ENCODE data around the gene USP47. TPM values are rescaled to one million over a fixed set of nuclear protein-coding genes. Genes with fewer than 3 reads are reported as not detected.

Gene USP47
- total RNA-seq, 1 experiment from 2014 or later = 24.2 TPM

GRCh38 chr11:11976481-11977127 lies 134.8 kb downstream of the USP47 start:
- POLR2A ChIA-PET (ENCODE audit: unreplicated experiment) = interaction anchor here (1.3 kb wide), 1 partner anchor 133 kb away, joined by 5 read pairs; no protein-coding TSS in a partner anchor
- Histone ChIP-seq H3K36me3 (ENCODE audit: low read depth) (no peaks in the 10 kb centered on the region), H3K79me2 (ENCODE audit: low read depth) (no peaks in the 10 kb centered on the region), H4K20me1 (ENCODE audit: insufficient read depth) (no peaks in the 10 kb centered on the region), H3K9me2 (ENCODE audit: insufficient read depth) (no peaks in the 10 kb centered on the region), H3K27ac (no peak overlapping the region), H3K27me3 (ENCODE audit: insufficient read depth, low read depth) (no peaks in the 10 kb centered on the region), H3K4me1 (replicated peaks; ENCODE audit: insufficient read depth) (peaks cover 15% of the 10 kb centered on the region), H3K9me3 (ENCODE audit: insufficient read depth, low read depth) (no peaks in the 10 kb centered on the region), H3K4me3 (no peak overlapping the region), H3F3A (ENCODE audit: insufficient read depth, low read depth) (no peaks in the 10 kb centered on the region), H3K4me2 (peak overlapping the region; percentile 49), H2AFZ (no peak overlapping the region)
- BruUV-seq (replicated peaks) = no TSS peak
- CTCF ChIA-PET = interaction anchor here (0.6 to 1.0 kb wide), 4 partner anchors 36 to 308 kb away, joined by 3 to 6 read pairs (median 4); no protein-coding TSS in a partner anchor
- DNase-seq = peak in 1 of 2 experiments; percentile 22
- TF ChIP-seq EZH2 (IDR thresholded peaks at IDR 0.05; ENCODE audit: low read depth) (no peak), CTCF (conservative IDR thresholded peaks at IDR 0.05) (no peak)
- intact Hi-C loops (cut with micrococcal nuclease; ENCODE audit: unreplicated experiment) = loop anchor here (5.0 kb wide), 1 partner anchor 66 kb away; no protein-coding TSS in a partner anchor

GRCh38 chr11:11977206-11977938 lies 135.6 kb downstream of the USP47 start:
- intact Hi-C loops (cut with micrococcal nuclease; ENCODE audit: unreplicated experiment) = loop anchor here (5.0 kb wide), 1 partner anchor 65 kb away; no protein-coding TSS in a partner anchor
- H3K27ac ChIP-seq = no peak overlapping the region
- no TSS peak for BruUV-seq (replicated peaks)
- H2AFZ ChIP-seq = no peak overlapping the region
- H3K4me2 ChIP-seq = peak overlapping the region; percentile 49
- H3K9me3 ChIP-seq (ENCODE audit: insufficient read depth, low read depth) = no peaks in the 10 kb centered on the region
- TF ChIP-seq CTCF (conservative IDR thresholded peaks at IDR 0.05) (no peak), EZH2 (IDR thresholded peaks at IDR 0.05; ENCODE audit: low read depth) (no peak)
- no peaks in the 10 kb centered on the region for H3K79me2 ChIP-seq (ENCODE audit: low read depth)
- no peaks in the 10 kb centered on the region for H3K9me2 ChIP-seq (ENCODE audit: insufficient read depth)
- H3K27me3 ChIP-seq (ENCODE audit: insufficient read depth, low read depth) = no peaks in the 10 kb centered on the region
- no peaks in the 10 kb centered on the region for H3F3A ChIP-seq (ENCODE audit: insufficient read depth, low read depth)
- ChIA-PET CTCF (interaction anchor here (0.9 to 1.0 kb wide), 2 partner anchors 70 to 307 kb away, joined by 3 to 4 read pairs; no protein-coding TSS in a partner anchor), POLR2A (ENCODE audit: unreplicated experiment) (interaction anchor here (1.3 kb wide), 1 partner anchor 134 kb away, joined by 5 read pairs; no protein-coding TSS in a partner anchor)
- DNase-seq = peak; percentile 43 to 49
- H3K36me3 ChIP-seq (ENCODE audit: low read depth) = no peaks in the 10 kb centered on the region
- H3K4me1 ChIP-seq (replicated peaks; ENCODE audit: insufficient read depth) = peaks cover 15% of the 10 kb centered on the region
- no peaks in the 10 kb centered on the region for H4K20me1 ChIP-seq (ENCODE audit: insufficient read depth)
- H3K4me3 ChIP-seq = no peak overlapping the region

DNA sequence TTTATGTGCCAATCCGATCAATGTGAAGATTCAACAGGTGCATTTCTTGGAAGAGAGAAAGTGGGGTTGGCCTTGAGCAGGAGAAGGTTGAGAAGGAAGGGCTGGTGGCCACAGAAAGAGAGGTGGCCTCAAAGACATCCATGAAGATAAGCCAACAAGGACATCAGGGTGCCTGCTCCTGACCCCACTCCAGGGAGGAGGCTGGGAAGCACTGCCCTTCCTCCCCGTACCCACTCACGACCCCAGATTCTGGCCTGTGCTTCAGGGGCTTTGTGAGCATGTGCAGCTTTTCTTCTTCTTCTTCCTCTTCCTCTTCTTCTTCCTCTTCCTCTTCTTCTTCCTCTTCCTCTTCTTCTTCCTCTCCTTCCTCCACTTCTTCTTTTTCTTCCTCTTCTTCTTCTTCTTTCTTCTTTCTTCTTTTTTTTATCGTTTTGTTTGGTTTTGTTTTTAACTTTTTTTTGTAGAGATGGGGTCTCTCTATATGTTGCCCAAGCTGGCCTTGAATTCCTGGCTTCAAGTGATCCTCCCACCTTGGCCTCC lies 136.4 kb downstream of the USP47 start:
- H3K4me1 ChIP-seq (replicated peaks; ENCODE audit: insufficient read depth) = peaks cover 15% of the 10 kb centered on the region
- H3K79me2 ChIP-seq (ENCODE audit: low read depth) = no peaks in the 10 kb centered on the region
- DNase-seq = no peak
- POLR2A ChIA-PET (ENCODE audit: unreplicated experiment) = no interaction called here
- H3K9me2 ChIP-seq (ENCODE audit: insufficient read depth) = no peaks in the 10 kb centered on the region
- BruUV-seq (replicated peaks) = no TSS peak
- TF ChIP-seq EZH2 (IDR thresholded peaks at IDR 0.05; ENCODE audit: low read depth) = no peak
- TF ChIP-seq CTCF (conservative IDR thresholded peaks at IDR 0.05) = no peak
- no peak overlapping the region for H3K27ac ChIP-seq
- CTCF ChIA-PET = interaction anchor here (0.7 kb wide), 1 partner anchor 1003 kb away, joined by 3 read pairs; no protein-coding TSS in a partner anchor
- no peaks in the 10 kb centered on the region for H4K20me1 ChIP-seq (ENCODE audit: insufficient read depth)
- no peaks in the 10 kb centered on the region for H3K27me3 ChIP-seq (ENCODE audit: insufficient read depth, low read depth)
- H3K36me3 ChIP-seq (ENCODE audit: low read depth) = no peaks in the 10 kb centered on the region
- no peaks in the 10 kb centered on the region for H3F3A ChIP-seq (ENCODE audit: insufficient read depth, low read depth)
- no peak overlapping the region for H2AFZ ChIP-seq
- H3K4me3 ChIP-seq = no peak overlapping the region
- H3K9me3 ChIP-seq (ENCODE audit: insufficient read depth, low read depth) = no peaks in the 10 kb centered on the region
- intact Hi-C loops (cut with micrococcal nuclease; ENCODE audit: unreplicated experiment) = loop anchor here (5.0 kb wide), 1 partner anchor 64 kb away; no protein-coding TSS in a partner anchor
- H3K4me2 ChIP-seq = no peak overlapping the region

All from PC-9 (cell line).